ENCODE measurements around the gene SLC36A2.

Gene SLC36A2

DNA sequence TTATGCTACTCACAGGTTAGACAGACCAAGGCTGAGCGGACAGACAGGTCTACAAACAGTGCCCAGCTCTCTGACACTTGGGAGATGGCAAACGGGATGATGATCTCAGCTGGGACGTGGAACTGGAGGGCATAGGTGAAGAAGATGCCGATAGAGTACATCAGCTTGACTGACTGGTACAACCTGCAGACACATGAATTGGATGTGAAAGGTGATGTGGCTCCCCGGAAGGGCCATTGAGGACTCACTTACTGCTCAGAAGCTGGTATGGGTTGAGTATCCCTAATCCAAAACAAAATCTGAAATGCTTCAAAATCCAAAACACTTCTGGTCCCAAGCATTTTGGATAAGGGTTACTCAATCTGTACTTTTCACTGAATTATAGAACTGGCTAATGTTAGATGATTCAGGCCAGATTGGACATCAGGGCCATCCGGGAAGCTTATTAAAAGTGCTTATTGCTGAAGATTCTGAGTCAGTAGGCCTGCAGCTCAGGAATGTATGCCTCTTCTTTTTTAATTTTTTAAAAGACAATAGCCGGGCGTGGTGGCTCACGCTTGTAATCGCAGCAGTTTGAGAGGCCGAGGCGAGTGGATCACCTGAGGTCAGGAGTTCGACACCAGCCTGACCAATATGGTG is 66.2 kb downstream of the SLC36A2 start:
- no peak for DNase-seq

GRCh38 chr5:151280443-151280842 is 66.9 kb downstream of the SLC36A2 start:
- no peak for DNase-seq

DNA sequence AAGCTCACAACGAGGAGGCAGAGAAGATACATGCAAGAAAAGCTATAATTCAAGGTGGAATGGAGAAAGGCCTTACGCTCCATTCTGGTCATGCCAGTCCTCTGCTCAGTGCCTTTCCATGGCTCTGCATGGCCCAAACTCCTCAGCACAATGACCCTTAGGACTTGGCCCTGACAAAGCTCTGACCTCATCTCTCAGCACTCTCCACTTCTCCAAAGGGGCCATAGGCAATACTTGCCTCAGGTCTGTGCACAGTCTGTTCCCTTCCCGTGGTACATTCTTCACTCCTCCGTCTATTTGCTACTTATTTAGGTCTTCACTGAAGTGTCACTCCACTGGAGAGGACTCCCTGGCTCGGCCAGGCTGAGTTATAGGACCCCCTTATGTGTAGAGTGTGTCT is 68.5 kb downstream of the SLC36A2 start:
- no peak for DNase-seq

DNA sequence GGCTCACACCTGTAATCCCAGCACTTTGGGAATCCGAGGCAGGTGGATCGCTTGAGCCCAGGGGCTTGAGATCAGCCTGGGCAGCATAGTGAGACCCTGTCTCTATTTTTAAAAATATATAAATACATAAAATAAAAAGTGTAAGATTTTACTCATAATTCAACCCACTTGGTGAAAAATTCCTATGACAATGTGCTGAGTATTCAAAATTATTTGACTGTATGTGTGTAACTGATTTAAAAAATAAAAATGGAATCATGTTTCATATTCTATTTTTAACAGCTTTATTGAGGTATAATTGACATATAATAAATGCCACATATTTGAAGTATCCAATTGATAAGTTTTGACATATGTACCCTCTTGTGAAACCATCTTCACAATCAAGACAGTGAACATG is 71.6 kb downstream of the SLC36A2 start:
- DNase-seq, result no peak

- DNase-seq, result no peak
Measured at GRCh38 chr5:151274666-151275065, 72.7 kb downstream of the SLC36A2 start.

GRCh38 chr5:151271336-151271735 is 76.0 kb downstream of the SLC36A2 start:
- no peak for DNase-seq

- DNase-seq, result no peak
Measured at GRCh38 chr5:151270599-151270998, 76.8 kb downstream of the SLC36A2 start.

DNA sequence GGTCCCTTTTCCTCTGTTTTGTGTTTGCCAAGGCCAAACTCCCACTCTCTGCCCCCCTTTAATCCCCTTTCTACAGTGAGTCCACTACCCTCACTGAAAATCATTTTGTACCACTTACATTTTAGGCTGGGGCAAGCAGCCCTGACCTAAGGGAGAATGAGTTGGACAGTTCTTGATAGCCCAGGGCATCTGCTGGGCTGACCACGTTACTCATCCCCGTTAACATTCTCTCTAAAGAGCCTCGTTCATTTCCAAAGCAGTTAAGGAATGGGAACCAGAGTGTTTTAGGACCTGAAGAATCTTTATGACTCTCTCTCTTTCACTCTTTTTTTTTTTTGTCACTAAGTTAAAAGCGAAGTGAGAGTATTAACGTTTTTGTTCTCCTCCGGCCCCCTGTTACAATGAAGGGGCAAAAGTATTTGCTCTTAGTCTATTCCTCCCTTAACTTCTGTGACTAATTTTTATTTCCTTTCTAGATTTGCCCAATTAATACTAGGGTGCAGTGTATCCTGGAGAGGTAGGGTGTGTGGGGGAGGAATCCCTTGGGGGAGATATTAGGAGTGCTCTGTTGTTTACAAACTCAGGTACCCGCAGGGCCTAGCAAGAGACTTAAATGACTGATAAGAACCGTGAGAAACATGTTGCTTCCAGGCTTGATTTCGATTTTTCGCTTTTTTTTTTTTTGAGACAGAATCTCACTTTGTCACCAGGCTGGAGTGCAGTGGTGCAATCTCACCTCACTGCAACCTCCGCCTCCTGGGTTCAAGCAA is 79.7 kb downstream of the SLC36A2 start:
- no peak for DNase-seq

Data from central memory CD4-positive, alpha-beta T cell (primary cell).